AG09319 (cell line): ENCODE measurements around the gene CERKL.

Experiments used
- DNase-seq: peaks from one replicate; pipeline ENCODE4 v3.0.0-alpha.2; 2010; ENCODE audit warnings: low read depth; ENCODE audit errors: extremely low read depth
- CTCF ChIP-seq: IDR thresholded peaks from 2 replicates; pipeline ENCODE4 v1.5.1; 2011; ENCODE audit warnings: low read depth, mild to moderate bottlenecking, inconsistent platforms, low read length, moderate library complexity

CERKL gene

GRCh38 chr2:181642086-181642485 is 14.8 kb downstream of the CERKL start:
- no peak for DNase-seq
- no peak for TF ChIP-seq CTCF

GRCh38 chr2:181639686-181640085 is 17.2 kb downstream of the CERKL start:
- no peak for TF ChIP-seq CTCF
- no peak for DNase-seq

- no peak for TF ChIP-seq CTCF
- DNase-seq: no peak
These were observed 24.0 kb downstream of the CERKL start for GRCh38 chr2:181632733-181633401.

- TF ChIP-seq CTCF: no peak
- DNase-seq: no peak
These were observed 28.0 kb downstream of the CERKL start for GRCh38 chr2:181628590-181629585.

GRCh38 chr2:181627545-181627944 is 29.4 kb downstream of the CERKL start:
- no peak for TF ChIP-seq CTCF
- no peak for DNase-seq

GRCh38 chr2:181626671-181627070 is 30.2 kb downstream of the CERKL start:
- no peak for TF ChIP-seq CTCF

GRCh38 chr2:181623159-181623558 is 33.7 kb downstream of the CERKL start:
- no peak for DNase-seq
- no peak for TF ChIP-seq CTCF

More at GRCh38 chr2:181626671-181627070, 30.2 kb downstream of the CERKL start:
- DNase-seq: no peak
